Esophagus (tissue), 2 donors: ENCODE measurements around the gene SUPT3H. TPM values are rescaled to one million over a fixed set of nuclear protein-coding genes. Genes with fewer than 3 reads are reported as not detected.
"Not testable (repeated sequence)": the region's sequence is repeated elsewhere in the genome, so short reads cannot be mapped to it uniquely, and the experiment has no call there.

Experiments used
- H3K27ac ChIP-seq, 2 donors: one replicate each; pipeline ENCODE4 v1.5.1; 2013; ENCODE audit warnings: low read depth in 2 of 2, mild to moderate bottlenecking in 2 of 2, inconsistent platforms in 1 of 2, low read length in 1 of 2, moderate library complexity in 1 of 2
- H3K27me3 ChIP-seq, 2 donors: one replicate each; pipeline ENCODE4 v1.6.1; 2013; ENCODE audit warnings: low read length in 2 of 2, control low read depth in 1 of 2, mild to moderate bottlenecking in 1 of 2; ENCODE audit not compliant: insufficient read depth in 2 of 2, control insufficient read depth in 1 of 2
- H3K36me3 ChIP-seq, 2 donors: one replicate each; pipeline ENCODE4 v1.6.1; 2013; ENCODE audit warnings: low read length in 1 of 2; ENCODE audit not compliant: control insufficient read depth in 2 of 2, insufficient read depth in 2 of 2
- H3K4me1 ChIP-seq, 2 donors: one replicate each; pipeline ENCODE4 v1.6.1; 2013; ENCODE audit warnings: low read length in 1 of 2; ENCODE audit not compliant: control insufficient read depth in 2 of 2, insufficient read depth in 2 of 2
- H3K4me3 ChIP-seq, 2 donors: one replicate each; pipeline ENCODE4 v1.5.1; 2013; ENCODE audit warnings: low read length in 2 of 2, mild to moderate bottlenecking in 2 of 2, low read depth in 1 of 2, moderate library complexity in 1 of 2
- H3K9me3 ChIP-seq, 2 donors: one replicate each; pipeline ENCODE4 v1.6.1; 2013; ENCODE audit warnings: mild to moderate bottlenecking in 2 of 2, low read depth in 1 of 2, low read length in 1 of 2, moderate library complexity in 1 of 2; ENCODE audit not compliant: control insufficient read depth in 2 of 2, insufficient read depth in 1 of 2
- WGBS, 2 donors: extraction: QIAGEN DNeasy Blood & Tissue Kit; methylation state at CpG; one replicate each; pipeline ENCODE4 v1.1.7; 2013; 5-methylcytosine and 5-hydroxymethylcytosine counted together
- polyA plus RNA-seq, 2 donors: library from polyadenylated mRNA; stranded (reverse); fragments of 200-250 nt; gene quantifications; one replicate each; pipeline ENCODE4 v1.2.3, GENCODE V29; 2013
- donor health status: healthy with polysubstance abuse.
- donor health status: Bipolar disorder and iron deficiency.

Gene SUPT3H
- polyA plus RNA-seq, 2 donors, result 2.8 to 3.6 TPM

DNA sequence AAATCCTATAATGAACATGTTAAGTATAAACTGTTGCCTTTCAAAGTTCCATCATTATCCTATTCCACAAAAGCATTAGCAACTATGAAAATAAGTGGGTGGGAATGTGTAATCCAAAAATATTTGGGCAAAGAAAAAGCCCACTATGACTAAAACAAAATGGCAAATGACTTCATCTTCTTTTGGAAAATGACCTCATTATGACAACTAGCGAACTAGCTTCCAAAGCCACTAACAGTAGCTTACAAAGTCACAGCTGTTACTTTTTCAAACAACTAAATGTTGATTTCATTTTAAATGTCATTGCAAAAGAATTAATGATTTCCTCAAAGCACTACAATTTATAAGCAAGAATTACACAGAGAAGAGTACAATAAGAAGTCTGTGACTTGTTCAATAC, 99.4 kb downstream of the SUPT3H start:
- Histone ChIP-seq H3K4me3 (no peak overlapping the region), H3K4me1 (no peaks in the 10 kb centered on the region), H3K9me3 (peaks cover 0 to 4% of the 10 kb centered on the region in 2 donors), H3K36me3 (no peaks in the 10 kb centered on the region), H3K27me3 (no peaks in the 10 kb centered on the region), H3K27ac (no peak overlapping the region)
- WGBS, 2 donors, result 74 to 84% methylated on average over 1 of the region's 1 CpG

DNA sequence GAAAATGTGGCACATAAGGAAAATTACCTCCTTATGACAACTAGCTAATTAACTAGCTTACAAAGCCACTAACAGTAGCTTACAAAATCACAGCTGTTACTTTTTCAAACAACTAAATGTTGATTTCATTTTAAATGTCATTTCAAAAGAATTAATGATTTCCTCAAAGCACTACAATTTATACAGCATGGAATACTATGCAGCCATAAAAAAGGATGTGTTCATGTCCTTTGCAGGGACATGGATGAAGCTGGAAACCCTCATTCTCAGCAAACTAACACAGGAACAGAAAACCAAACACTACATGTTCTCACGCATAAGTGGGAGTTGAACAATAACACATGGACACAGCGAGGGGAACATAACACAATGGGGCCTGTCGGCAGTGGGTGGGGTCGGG, 100.0 kb downstream of the SUPT3H start:
- 93 to 95% methylated on average over 4 of the region's 4 CpGs for WGBS, 2 donors
- H3K4me1 ChIP-seq, H3K27ac ChIP-seq, H3K27me3 ChIP-seq, H3K4me3 ChIP-seq, H3K9me3 ChIP-seq, H3K36me3 ChIP-seq: not testable (repeated sequence)

DNA sequence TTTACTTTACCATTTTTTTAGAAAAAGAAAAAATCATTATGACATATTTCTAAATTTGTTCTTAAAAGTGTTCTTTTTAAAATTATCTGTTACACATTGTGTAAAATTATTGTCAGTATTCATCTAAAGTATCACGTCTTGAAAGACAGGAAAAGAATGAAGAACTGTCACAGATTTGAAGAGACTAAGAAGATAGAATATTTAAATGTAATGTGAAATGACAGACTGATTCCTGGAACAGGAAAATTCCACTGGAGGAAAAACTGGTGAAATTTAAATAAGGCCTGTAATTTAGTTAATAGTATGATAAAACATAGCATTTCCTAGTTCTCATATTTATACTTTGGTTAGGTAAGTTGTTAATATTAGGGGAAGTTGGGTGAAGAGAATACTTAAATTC, 102.4 kb downstream of the SUPT3H start:
- Histone ChIP-seq H3K4me3 (no peak overlapping the region), H3K9me3 (no peaks in the 10 kb centered on the region), H3K36me3 (no peaks in the 10 kb centered on the region), H3K27me3 (no peaks in the 10 kb centered on the region), H3K4me1 (no peaks in the 10 kb centered on the region), H3K27ac (no peak overlapping the region)
- 94 to 100% methylated on average over 1 of the region's 1 CpG for WGBS, 2 donors

DNA sequence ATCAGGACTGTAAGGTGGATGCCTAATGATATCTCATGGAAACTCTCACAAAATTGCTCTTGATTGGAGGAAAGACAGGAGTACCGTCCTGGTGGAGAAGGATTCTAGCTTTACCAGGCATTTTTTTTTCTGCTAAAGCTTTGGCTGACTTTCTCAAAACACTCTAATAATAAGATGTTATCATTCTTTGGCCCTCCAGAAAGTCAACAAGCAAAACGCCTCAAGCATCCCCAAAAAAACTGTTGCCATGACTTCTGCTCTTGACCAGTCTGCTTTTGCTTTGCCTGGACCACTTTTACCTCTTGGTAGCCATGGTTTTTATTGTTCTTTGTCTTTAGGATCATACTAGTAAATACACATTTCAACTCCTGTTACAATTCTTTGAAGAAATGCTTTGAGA, 105.1 kb downstream of the SUPT3H start:
- H3K4me1 ChIP-seq, result no peaks in the 10 kb centered on the region
- no peak overlapping the region for H3K27ac ChIP-seq
- no peak overlapping the region for H3K4me3 ChIP-seq
- no peaks in the 10 kb centered on the region for H3K9me3 ChIP-seq
- no peaks in the 10 kb centered on the region for H3K27me3 ChIP-seq
- no peaks in the 10 kb centered on the region for H3K36me3 ChIP-seq
- WGBS, 2 donors, result 79 to 88% methylated on average over 2 of the region's 2 CpGs

DNA sequence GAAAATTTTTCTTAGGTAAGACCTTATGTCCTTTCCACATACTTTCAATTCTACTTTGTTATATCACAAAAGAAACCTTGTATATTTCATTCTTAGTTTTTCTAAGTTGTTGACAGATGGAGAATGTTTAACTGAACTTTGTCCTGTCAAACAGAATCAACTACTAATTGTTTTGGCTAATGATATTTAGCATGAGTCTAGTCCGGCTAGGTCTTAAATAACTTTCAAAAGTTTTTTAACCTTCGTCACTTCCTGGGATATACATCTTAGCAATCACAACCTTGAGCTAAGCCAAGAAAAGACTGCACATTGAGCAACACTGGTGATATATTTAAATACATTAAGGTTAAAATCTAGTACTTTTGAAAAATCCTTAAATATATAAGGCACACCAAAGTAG, 112.5 kb downstream of the SUPT3H start:
- H3K27me3 ChIP-seq, result no peaks in the 10 kb centered on the region

DNA sequence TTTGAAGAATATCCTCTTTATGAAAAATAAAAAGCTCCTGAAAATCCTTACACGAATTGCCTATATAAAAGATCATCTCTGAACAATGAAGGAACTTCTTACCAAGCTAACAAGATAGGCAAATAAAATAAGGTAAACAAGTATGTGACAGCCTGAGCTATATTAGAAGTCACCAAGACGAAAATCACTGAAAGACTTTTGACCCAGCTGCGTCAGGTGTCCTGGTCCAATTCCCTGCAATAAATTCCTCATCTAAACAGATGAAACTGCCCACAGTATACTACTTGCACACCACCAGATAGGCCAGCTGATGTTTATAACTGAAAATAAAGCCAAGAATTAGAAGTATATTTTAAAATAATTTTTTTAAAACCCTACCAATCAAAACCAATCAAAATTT, 117.0 kb downstream of the SUPT3H start:
- Histone ChIP-seq H3K9me3 (no peaks in the 10 kb centered on the region), H3K36me3 (no peaks in the 10 kb centered on the region), H3K27ac (no peak overlapping the region), H3K4me3 (no peak overlapping the region), H3K4me1 (no peaks in the 10 kb centered on the region), H3K27me3 (no peaks in the 10 kb centered on the region)
- WGBS, 2 donors, result 80 to 89% methylated on average over 3 of the region's 3 CpGs

More for the DNA sequence above, 112.5 kb downstream of the SUPT3H start:
- Histone ChIP-seq H3K27ac (no peak overlapping the region), H3K4me1 (no peaks in the 10 kb centered on the region), H3K9me3 (no peaks in the 10 kb centered on the region), H3K36me3 (no peaks in the 10 kb centered on the region), H3K4me3 (no peak overlapping the region)
- WGBS, 2 donors, result 65 to 88% methylated on average over 2 of the region's 2 CpGs

DNA sequence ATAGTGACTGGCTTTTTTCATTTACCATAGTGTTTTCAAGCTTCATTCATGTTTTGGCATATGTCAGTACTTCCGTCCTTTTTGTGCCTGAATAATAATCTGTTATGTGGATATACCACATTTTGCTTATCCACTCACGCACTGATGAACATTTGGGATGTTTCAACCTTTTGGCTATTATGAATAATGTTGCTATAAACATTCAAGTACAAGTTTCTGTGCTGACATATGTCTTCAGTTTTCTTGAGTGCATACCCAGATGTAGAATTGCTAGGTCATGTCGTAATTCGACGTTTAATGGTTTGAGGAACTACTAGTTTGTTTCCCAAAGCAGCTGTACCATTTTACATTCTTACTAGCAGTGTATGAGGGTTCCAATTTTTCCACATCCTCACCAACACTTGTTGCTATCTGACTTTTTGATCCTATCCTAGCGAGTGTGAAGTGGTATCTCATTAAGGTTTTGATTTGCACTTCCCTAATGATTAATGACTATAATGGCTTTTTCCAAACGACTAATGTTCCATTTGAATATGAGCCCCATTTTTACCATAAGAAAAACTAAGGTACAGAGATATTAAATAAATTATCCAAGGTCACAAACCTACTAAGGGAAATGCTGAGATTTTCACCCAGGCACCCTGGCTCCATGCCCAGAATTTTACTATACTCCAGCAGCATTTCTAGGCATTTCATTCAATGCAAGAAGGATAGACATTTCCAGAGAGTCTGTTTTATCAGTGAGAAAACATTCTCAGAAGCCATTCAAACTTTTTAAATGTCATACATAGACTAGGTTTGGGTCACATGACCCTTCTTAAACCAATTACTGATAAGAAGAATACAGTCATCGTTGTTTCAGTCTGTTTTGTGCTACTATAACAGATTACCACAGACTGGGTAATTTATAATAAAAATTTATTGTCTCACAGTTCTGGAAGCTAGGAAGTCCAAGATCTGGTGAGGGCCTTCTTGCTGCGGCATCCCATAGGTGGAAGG, 120.7 kb downstream of the SUPT3H start:
- Histone ChIP-seq H3K4me1 (no peaks in the 10 kb centered on the region), H3K4me3 (no peak overlapping the region), H3K9me3 (no peaks in the 10 kb centered on the region), H3K36me3 (no peaks in the 10 kb centered on the region), H3K27me3 (no peaks in the 10 kb centered on the region), H3K27ac (no peak overlapping the region)
- WGBS, 2 donors, result 93 to 94% methylated on average over 9 of the region's 9 CpGs

DNA sequence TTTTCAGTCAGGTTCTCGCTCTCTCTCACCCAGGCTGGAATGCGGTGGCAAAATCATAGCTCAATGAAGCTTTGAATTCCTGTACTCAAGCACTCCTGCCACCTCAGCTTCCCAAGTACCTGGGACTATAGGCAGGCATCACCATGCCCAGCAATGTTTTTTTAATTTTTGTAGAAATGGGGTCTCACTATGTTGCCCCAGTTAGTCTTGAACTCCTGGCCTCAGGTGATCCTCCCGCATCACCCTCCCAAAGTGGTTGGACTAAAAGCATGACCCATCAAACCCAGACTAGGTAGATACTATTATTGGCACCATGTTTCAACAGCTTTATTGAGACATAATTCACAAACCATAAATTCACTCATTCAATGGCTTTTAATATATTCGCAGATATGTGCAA, 122.3 kb downstream of the SUPT3H start:
- Histone ChIP-seq H3K4me1 (no peaks in the 10 kb centered on the region), H3K4me3 (no peak overlapping the region), H3K9me3 (no peaks in the 10 kb centered on the region), H3K36me3 (no peaks in the 10 kb centered on the region), H3K27ac (no peak overlapping the region), H3K27me3 (no peaks in the 10 kb centered on the region)
- 93 to 98% methylated on average over 4 of the region's 4 CpGs for WGBS, 2 donors

DNA sequence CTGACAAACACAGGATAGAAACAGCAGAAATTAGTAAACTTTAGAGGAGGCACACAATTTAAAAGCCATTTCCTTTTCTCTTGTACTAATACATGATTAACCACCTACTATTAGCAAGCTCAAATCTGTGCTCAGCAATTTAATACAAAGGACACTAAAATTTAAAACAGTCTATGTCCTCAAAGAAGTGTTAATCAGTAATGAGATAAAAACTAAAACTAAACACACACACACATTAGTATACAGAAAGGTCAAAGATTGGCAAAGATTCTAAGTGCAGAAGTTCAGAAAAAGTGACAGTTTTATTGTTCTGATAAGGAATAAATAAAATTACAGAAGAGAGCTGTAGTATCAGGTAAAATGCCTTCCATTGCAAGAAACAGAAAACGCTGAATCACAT, 123.5 kb downstream of the SUPT3H start:
- H3K36me3 ChIP-seq, result no peaks in the 10 kb centered on the region
- WGBS, 2 donors, result 68 to 89% methylated on average over 1 of the region's 1 CpG
- H3K27ac ChIP-seq, result no peak overlapping the region
- H3K4me1 ChIP-seq, result no peaks in the 10 kb centered on the region
- no peaks in the 10 kb centered on the region for H3K27me3 ChIP-seq
- H3K4me3 ChIP-seq, result no peak overlapping the region
- no peaks in the 10 kb centered on the region for H3K9me3 ChIP-seq

DNA sequence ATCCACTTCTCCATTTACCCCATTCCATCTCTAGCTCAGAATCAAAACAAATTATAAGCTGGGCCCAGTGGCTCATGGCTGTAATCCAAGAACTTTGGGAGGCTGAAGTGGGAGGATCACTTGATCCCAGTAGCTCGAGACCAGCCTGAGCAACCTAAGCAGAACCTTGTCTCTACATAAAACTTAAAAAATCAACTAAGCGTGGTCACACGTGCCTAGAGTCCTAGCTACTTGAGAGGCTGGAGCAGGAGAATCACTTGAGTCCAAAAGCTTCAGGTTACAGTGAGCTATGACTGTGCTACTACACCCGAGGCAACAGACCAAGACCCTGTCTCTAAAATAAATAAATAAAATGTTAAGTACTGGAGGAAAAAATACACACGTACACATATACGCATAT, 124.3 kb downstream of the SUPT3H start:
- Histone ChIP-seq H3K27me3 (no peaks in the 10 kb centered on the region), H3K4me3 (no peak overlapping the region), H3K36me3 (no peaks in the 10 kb centered on the region), H3K9me3 (no peaks in the 10 kb centered on the region), H3K27ac (no peak overlapping the region), H3K4me1 (no peaks in the 10 kb centered on the region)
- 86 to 92% methylated on average over 6 of the region's 6 CpGs for WGBS, 2 donors
